ENCODE results near the gene KCNIP3. TPM values are rescaled to one million over a fixed set of nuclear protein-coding genes. Genes with fewer than 3 reads are reported as not detected.

The KCNIP3 gene
- total RNA-seq, 3 donors from 2014 or later = 3.0 to 12.5 (median 4.1) TPM

- Histone ChIP-seq H3K36me3 (ENCODE audit: low read depth) (no peaks in the 10 kb centered on the region), H3K4me1 (ENCODE audit: low read depth) (peaks cover 3% of the 10 kb centered on the region), H3K4me3 (no peak overlapping the region), H3K9me3 (no peaks in the 10 kb centered on the region)
- intact Hi-C loops (cut with DNase I, micrococcal nuclease) = no loop called here
- no peak for TF ChIP-seq CTCF (IDR thresholded peaks at IDR 0.05)
- no peak for ATAC-seq
- DNase-seq = no peak
These were observed 82.3 kb downstream of the KCNIP3 start for GRCh38 chr2:95379371-95379831.

GRCh38 chr2:95380280-95380679, 83.1 kb downstream of the KCNIP3 start:
- ATAC-seq (no peak), DNase-seq (no peak)

GRCh38 chr2:95380731-95381130, 83.6 kb downstream of the KCNIP3 start:
- H3K36me3 ChIP-seq (ENCODE audit: low read depth) = no peaks in the 10 kb centered on the region
- intact Hi-C loops (cut with DNase I, micrococcal nuclease) = no loop called here
- H3K9me3 ChIP-seq = no peaks in the 10 kb centered on the region
- no peak overlapping the region for H3K4me3 ChIP-seq
- ATAC-seq (no peak), DNase-seq (no peak)
- no peak for TF ChIP-seq CTCF (IDR thresholded peaks at IDR 0.05)
- peaks cover 14% of the 10 kb centered on the region for H3K4me1 ChIP-seq (ENCODE audit: low read depth)

More at GRCh38 chr2:95380280-95380679, 83.1 kb downstream of the KCNIP3 start:
- Histone ChIP-seq H3K4me3 (no peak overlapping the region), H3K4me1 (ENCODE audit: low read depth) (peaks cover 10% of the 10 kb centered on the region), H3K36me3 (ENCODE audit: low read depth) (no peaks in the 10 kb centered on the region), H3K9me3 (no peaks in the 10 kb centered on the region)
- intact Hi-C loops (cut with DNase I, micrococcal nuclease) = no loop called here
- TF ChIP-seq CTCF (IDR thresholded peaks at IDR 0.05) = no peak

- Histone ChIP-seq H3K36me3 (ENCODE audit: low read depth) (no peaks in the 10 kb centered on the region), H3K4me1 (ENCODE audit: low read depth) (peaks cover 14% of the 10 kb centered on the region), H3K9me3 (no peaks in the 10 kb centered on the region), H3K4me3 (no peak overlapping the region)
- intact Hi-C loops (cut with DNase I, micrococcal nuclease) = no loop called here
- no peak for TF ChIP-seq CTCF (IDR thresholded peaks at IDR 0.05)
- ATAC-seq (no peak), DNase-seq (no peak)
These were observed 84.4 kb downstream of the KCNIP3 start for GRCh38 chr2:95381212-95382191.

GRCh38 chr2:95382192-95382591, 85.0 kb downstream of the KCNIP3 start:
- no peak for ATAC-seq
- no peaks in the 10 kb centered on the region for H3K36me3 ChIP-seq (ENCODE audit: low read depth)
- no peak for TF ChIP-seq CTCF (IDR thresholded peaks at IDR 0.05)
- intact Hi-C loops (cut with DNase I, micrococcal nuclease) = no loop called here
- peaks cover 14% of the 10 kb centered on the region for H3K4me1 ChIP-seq (ENCODE audit: low read depth)
- no peak overlapping the region for H3K4me3 ChIP-seq
- DNase-seq = no peak
- H3K9me3 ChIP-seq = no peaks in the 10 kb centered on the region

Measured in mucosa of descending colon (tissue), 3 donors.